HepG2 (cell line): ENCODE data around the gene TMEM63C. TPM values are rescaled to one million over a fixed set of nuclear protein-coding genes. Genes with fewer than 3 reads are reported as not detected.

Source experiments
- ETV5 ChIP-seq: IDR thresholded peaks from 2 replicates; pipeline ENCODE4 v1.6.1; 2018; ENCODE audit warnings: missing biosample characterization, missing genetic modification reagents, inconsistent platforms, borderline replicate concordance
- HNF4A ChIP-seq: sonication (generic); formaldehyde crosslinking; IDR thresholded peaks from 2 replicates; pipeline ENCODE4 v1.4.0; 2020; ENCODE audit warnings: missing genetic modification reagents
- KMT2B ChIP-seq: IDR thresholded peaks from 2 replicates; pipeline ENCODE4 v1.6.1; 2016; ENCODE audit warnings: missing genetic modification reagents, missing compliant biosample characterization
- NR2C2 ChIP-seq: sonication (generic); formaldehyde crosslinking; IDR thresholded peaks from 2 replicates; pipeline ENCODE4 v1.4.0; 2020; ENCODE audit warnings: missing genetic modification reagents, mild to moderate bottlenecking, moderate library complexity, borderline replicate concordance
- PAX8 ChIP-seq: sonication (generic); formaldehyde crosslinking; IDR thresholded peaks from 2 replicates; pipeline ENCODE4 v1.8.0; 2022; ENCODE audit warnings: mild to moderate bottlenecking, missing genetic modification reagents, borderline replicate concordance
- PRDM15 ChIP-seq: sonication (generic); formaldehyde crosslinking; IDR thresholded peaks from 2 replicates; pipeline ENCODE4 v1.4.0; 2020; ENCODE audit warnings: missing genetic modification reagents
- SALL1 ChIP-seq: sonication (generic); formaldehyde crosslinking; IDR thresholded peaks from 2 replicates; pipeline ENCODE4 v1.8.0; 2022; ENCODE audit warnings: mild to moderate bottlenecking, missing genetic modification reagents
- TFE3 ChIP-seq: IDR thresholded peaks from 2 replicates; pipeline ENCODE4 v1.6.1; 2016
- UBTF ChIP-seq: sonication (generic); formaldehyde crosslinking; IDR thresholded peaks from 2 replicates; pipeline ENCODE4 v1.4.0; 2020; ENCODE audit warnings: mild to moderate bottlenecking, missing genetic modification reagents
- ZFX ChIP-seq: sonication (generic); formaldehyde crosslinking; IDR thresholded peaks from 2 replicates; pipeline ENCODE4 v1.4.0; 2020; ENCODE audit warnings: mild to moderate bottlenecking, low read depth, missing genetic modification reagents, moderate library complexity
- ZNF224 ChIP-seq: sonication (generic); formaldehyde crosslinking; IDR thresholded peaks from 2 replicates; pipeline ENCODE4 v1.5.0; 2020; ENCODE audit warnings: mild to moderate bottlenecking, missing genetic modification reagents
- ZNF296 ChIP-seq: sonication (generic); formaldehyde crosslinking; conservative IDR thresholded peaks from 2 replicates; pipeline ENCODE4 v1.5.0; 2020; ENCODE audit warnings: mild to moderate bottlenecking, missing genetic modification reagents
- ZNF34 ChIP-seq: sonication (generic); formaldehyde crosslinking; IDR thresholded peaks from 2 replicates; pipeline ENCODE4 v1.4.0; 2020; ENCODE audit warnings: mild to moderate bottlenecking, missing genetic modification reagents, borderline replicate concordance
- ZNF343 ChIP-seq: sonication (generic); formaldehyde crosslinking; IDR thresholded peaks from 2 replicates; pipeline ENCODE4 v1.4.0; 2020; ENCODE audit warnings: mild to moderate bottlenecking, missing genetic modification reagents
- ZNF644 ChIP-seq: IDR thresholded peaks from 2 replicates; pipeline ENCODE4 v1.6.1; 2016; ENCODE audit warnings: low read depth
- ZNF747 ChIP-seq: sonication (generic); formaldehyde crosslinking; IDR thresholded peaks from 2 replicates; pipeline ENCODE4 v1.8.1; 2023; ENCODE audit warnings: missing genetic modification reagents, mild to moderate bottlenecking, borderline replicate concordance
- polyA plus RNA-seq, 8 experiments: library from polyadenylated mRNA; depleted of rRNA in 3 of 8; stranded (reverse) in 7 of 8; unstranded in 1 of 8; fragments of >200 nt; fragmentation: Illumina TruSeq in 4 of 8; extraction: Trizol in 4 of 8; gene quantifications; 2 replicates each; pipeline versions ENCODE4 v1.2.1 to v1.2.3, GENCODE V29; 2011 to 2016; ENCODE audit warnings: low read depth in 4 of 8, missing spikeins in 1 of 8, mixed read lengths in 1 of 8; ENCODE audit not compliant: insufficient read depth in 1 of 8
- total RNA-seq, 5 experiments: library from RNA; depleted of rRNA; stranded (reverse); fragments of >200 nt; fragmentation: Illumina TruSeq; extraction: Trizol; gene quantifications; 2 replicates each; pipeline ENCODE4 v1.2.3, GENCODE V29; 2016; ENCODE audit warnings: low read depth in 1 of 5
- TF ChIP-seq, protein P1 (sequence below): fragments of 450-650 bp; IDR thresholded peaks from 2 replicates; pipeline ENCODE4 v1.6.1; 2017; ENCODE audit warnings: mild to moderate bottlenecking
- TF ChIP-seq, protein P2 (sequence below): sonication (generic); formaldehyde crosslinking; conservative IDR thresholded peaks from 2 replicates; pipeline ENCODE4 v1.8.1; 2023; ENCODE audit warnings: missing genetic modification reagents

TMEM63C gene
- total and polyA plus RNA-seq, 2 of the 13 experiments (the other 11 are each of a cell fraction or from before 2014, with no cell fraction given) = 0.17 to 0.27 TPM

- TF ChIP-seq TFE3 (CRISPR knock-in tag) = no peak
- peak; percentile 46; the same call in 1 of the 2 replicates for TF ChIP-seq ZFX (CRISPR knock-in tag)
- TF ChIP-seq ZNF747 (CRISPR knock-in tag) = no peak
- TF ChIP-seq UBTF (CRISPR knock-in tag) = no peak; the same call in 1 of the 2 replicates
- TF ChIP-seq ZNF296 (CRISPR knock-in tag) = no peak
- TF ChIP-seq ZNF644 = 0 out of 2 replicates have a peak, but pooled peaks have one; percentile 33
- TF ChIP-seq PRDM15 (CRISPR knock-in tag) = no peak
- TF ChIP-seq ZNF34 (CRISPR knock-in tag) = no peak
- TF ChIP-seq SALL1 (CRISPR knock-in tag) = peak; percentile 10; the same call in 1 of the 2 replicates
- no peak for TF ChIP-seq PAX8
- TF ChIP-seq ZNF224 = no peak
- TF ChIP-seq, protein P1, sequence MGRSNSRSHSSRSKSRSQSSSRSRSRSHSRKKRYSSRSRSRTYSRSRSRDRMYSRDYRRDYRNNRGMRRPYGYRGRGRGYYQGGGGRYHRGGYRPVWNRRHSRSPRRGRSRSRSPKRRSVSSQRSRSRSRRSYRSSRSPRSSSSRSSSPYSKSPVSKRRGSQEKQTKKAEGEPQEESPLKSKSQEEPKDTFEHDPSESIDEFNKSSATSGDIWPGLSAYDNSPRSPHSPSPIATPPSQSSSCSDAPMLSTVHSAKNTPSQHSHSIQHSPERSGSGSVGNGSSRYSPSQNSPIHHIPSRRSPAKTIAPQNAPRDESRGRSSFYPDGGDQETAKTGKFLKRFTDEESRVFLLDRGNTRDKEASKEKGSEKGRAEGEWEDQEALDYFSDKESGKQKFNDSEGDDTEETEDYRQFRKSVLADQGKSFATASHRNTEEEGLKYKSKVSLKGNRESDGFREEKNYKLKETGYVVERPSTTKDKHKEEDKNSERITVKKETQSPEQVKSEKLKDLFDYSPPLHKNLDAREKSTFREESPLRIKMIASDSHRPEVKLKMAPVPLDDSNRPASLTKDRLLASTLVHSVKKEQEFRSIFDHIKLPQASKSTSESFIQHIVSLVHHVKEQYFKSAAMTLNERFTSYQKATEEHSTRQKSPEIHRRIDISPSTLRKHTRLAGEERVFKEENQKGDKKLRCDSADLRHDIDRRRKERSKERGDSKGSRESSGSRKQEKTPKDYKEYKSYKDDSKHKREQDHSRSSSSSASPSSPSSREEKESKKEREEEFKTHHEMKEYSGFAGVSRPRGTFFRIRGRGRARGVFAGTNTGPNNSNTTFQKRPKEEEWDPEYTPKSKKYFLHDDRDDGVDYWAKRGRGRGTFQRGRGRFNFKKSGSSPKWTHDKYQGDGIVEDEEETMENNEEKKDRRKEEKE = no peak
- no peak for TF ChIP-seq ETV5 (CRISPR knock-in tag)
- peak; percentile 64 for TF ChIP-seq HNF4A (CRISPR knock-in tag)
- TF ChIP-seq, protein P2, sequence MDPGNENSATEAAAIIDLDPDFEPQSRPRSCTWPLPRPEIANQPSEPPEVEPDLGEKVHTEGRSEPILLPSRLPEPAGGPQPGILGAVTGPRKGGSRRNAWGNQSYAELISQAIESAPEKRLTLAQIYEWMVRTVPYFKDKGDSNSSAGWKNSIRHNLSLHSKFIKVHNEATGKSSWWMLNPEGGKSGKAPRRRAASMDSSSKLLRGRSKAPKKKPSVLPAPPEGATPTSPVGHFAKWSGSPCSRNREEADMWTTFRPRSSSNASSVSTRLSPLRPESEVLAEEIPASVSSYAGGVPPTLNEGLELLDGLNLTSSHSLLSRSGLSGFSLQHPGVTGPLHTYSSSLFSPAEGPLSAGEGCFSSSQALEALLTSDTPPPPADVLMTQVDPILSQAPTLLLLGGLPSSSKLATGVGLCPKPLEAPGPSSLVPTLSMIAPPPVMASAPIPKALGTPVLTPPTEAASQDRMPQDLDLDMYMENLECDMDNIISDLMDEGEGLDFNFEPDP (CRISPR knock-in tag) = no peak
- TF ChIP-seq KMT2B (CRISPR knock-in tag) = no peak
- TF ChIP-seq NR2C2 = peak; percentile 71
- TF ChIP-seq ZNF343 (CRISPR knock-in tag) = 0 out of 2 replicates have a peak, but pooled peaks have one; percentile 19
Observed at GRCh38 chr14:77187649-77188012, 6.0 kb downstream of the TMEM63C start (continued).
